ENCODE data around the gene GUK1.

GRCh38 chr1:228171221-228171891 lies 31.3 kb downstream of the GUK1 start:
- TF ChIP-seq CTCF (conservative IDR thresholded peaks at IDR 0.05; ENCODE audit: low read length) (no peak), EZH2phosphoT487 (IDR thresholded peaks at IDR 0.05; ENCODE audit: borderline replicate concordance, low read depth, low read length) (no peak)
